Esophagus muscularis mucosa (tissue), 4 donors: ENCODE results near the gene ZNF316. TPM values are rescaled to one million over a fixed set of nuclear protein-coding genes. Genes with fewer than 3 reads are reported as not detected.

Experiments
- DNase-seq: peaks from one replicate; pipeline ENCODE4 v3.0.0-alpha.2; 2017; ENCODE audit errors: extremely low spot score
- H3K27ac ChIP-seq, 4 donors: fragments of 200-600 bp; sonication (generic); replicated peaks in 1 of 4; 1 replicate in 3 of 4; 2 replicates in 1 of 4; pipeline ENCODE4 v1.5.1; 2016 to 2019; ENCODE audit warnings: mild to moderate bottlenecking in 1 of 4
- H3K27me3 ChIP-seq, 4 donors: fragments of 200-600 bp; sonication (generic); one replicate each; pipeline versions ENCODE4 v1.5.1 to v1.6.0; 2016 to 2019
- H3K36me3 ChIP-seq, 4 donors: fragments of 200-600 bp; sonication (generic); one replicate each; pipeline ENCODE4 v1.5.1; 2016 to 2019
- H3K4me1 ChIP-seq, 4 donors: fragments of 200-600 bp; sonication (generic); one replicate each; pipeline ENCODE4 v1.5.1; 2016 to 2019
- H3K4me3 ChIP-seq, 4 donors: fragments of 200-600 bp; sonication (generic); 1 replicate in 2 of 4; 2 replicates in 2 of 4; pipeline ENCODE4 v1.5.1; 2016 to 2019; ENCODE audit warnings: mild to moderate bottlenecking in 4 of 4, moderate library complexity in 1 of 4
- H3K9me3 ChIP-seq, 4 donors: fragments of 200-600 bp; sonication (generic); 1 replicate in 3 of 4; 2 replicates in 1 of 4; pipeline ENCODE4 v1.5.1; 2016 to 2019
- EP300 ChIP-seq: sonication (generic); formaldehyde crosslinking; IDR thresholded peaks from one replicate; pipeline ENCODE4 v1.6.1; 2017; ENCODE audit warnings: antibody characterized with exemption
- POLR2A ChIP-seq: fragments of 450-650 bp; IDR thresholded peaks from one replicate; pipeline ENCODE4 v1.6.1; 2017; ENCODE audit warnings: antibody characterized with exemption, moderate library complexity, mild to moderate bottlenecking, low read depth
- POLR2AphosphoS5 ChIP-seq, 2 donors: sonication (generic); formaldehyde crosslinking; IDR thresholded peaks; one replicate each; pipeline ENCODE4 v1.6.1; 2017; ENCODE audit warnings: antibody characterized with exemption in 2 of 2
- WGBS: methylation state at CpG from one replicate; pipeline ENCODE4 v1.1.5; 2018; 5-methylcytosine and 5-hydroxymethylcytosine counted together
- intact Hi-C: fragments of 100-400 bp; cut with DNase I; formaldehyde crosslinking; loops from one replicate; pipeline ENCODE4 v1.15.1; 2023
- total RNA-seq, 4 donors: library from RNA; depleted of rRNA; stranded (reverse); fragments of >200 nt; gene quantifications; one replicate each; pipeline versions ENCODE4 v1.1.0 to v1.2.1, GENCODE V29; 2016
- TF ChIP-seq, protein P1 (sequence below), 3 experiments: fragments of 200-600 bp in 2 of 3; fragments of 450-650 bp in 1 of 3; sonication (generic) in 2 of 3; IDR thresholded peaks; one replicate each; pipeline ENCODE4 v1.5.1; 2017 to 2019; ENCODE audit warnings: antibody characterized with exemption in 3 of 3, mild to moderate bottlenecking in 2 of 3, moderate library complexity in 1 of 3

The ZNF316 gene
- total RNA-seq, 4 donors from 2014 or later: 24.0 to 38.9 (median 30.8) TPM

DNA sequence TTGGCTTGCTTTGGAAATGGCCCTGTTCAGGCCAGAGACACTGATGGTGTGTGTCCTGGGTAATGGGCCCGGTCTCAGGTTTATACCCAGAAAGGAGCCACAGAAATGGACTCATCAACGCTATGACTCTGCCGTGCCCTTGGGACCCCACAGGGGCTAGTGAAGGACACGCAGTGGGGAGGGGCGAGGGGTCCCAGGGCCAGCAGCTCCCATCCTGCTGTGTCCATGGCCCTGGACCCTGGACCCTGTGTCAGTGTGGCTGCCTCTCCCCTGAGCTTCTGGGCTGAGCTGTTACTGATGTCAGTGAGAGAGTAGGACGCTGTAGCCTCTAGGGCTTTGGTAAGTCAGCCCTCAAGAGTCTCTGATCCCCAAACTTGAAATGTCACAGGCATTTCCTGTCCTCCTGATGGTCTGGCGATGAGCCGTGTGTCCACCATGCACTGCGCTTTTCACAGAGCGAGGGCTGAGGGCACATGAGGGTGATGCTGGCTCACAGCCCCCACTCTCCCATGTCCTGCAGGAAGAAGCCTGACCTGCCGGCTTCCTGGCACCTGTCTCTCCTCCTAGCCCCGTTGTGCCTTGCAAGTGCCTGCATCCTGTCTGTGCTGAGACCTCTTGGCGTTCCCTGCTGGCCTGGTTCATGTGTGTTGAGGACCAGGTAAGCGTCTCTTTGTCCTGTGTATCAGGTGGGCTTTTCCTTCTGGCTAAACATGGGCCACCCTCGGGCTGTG, 4.4 kb downstream of the ZNF316 start:
- H3K4me3 ChIP-seq: no peak overlapping the region
- H3K9me3 ChIP-seq: no peaks in the 10 kb centered on the region
- WGBS: 83% methylated on average over 7 of the region's 15 CpGs
- intact Hi-C loops: no loop called here
- no peaks in the 10 kb centered on the region for H3K27me3 ChIP-seq
- H3K4me1 ChIP-seq: peaks cover 10 to 38% (median 31%) of the 10 kb centered on the region in 4 donors
- peaks cover 28 to 72% (median 56%) of the 10 kb centered on the region in 4 donors for H3K36me3 ChIP-seq
- TF ChIP-seq EP300 (no peak), POLR2AphosphoS5 (IDR thresholded peaks at IDR 0.05) (no peak), POLR2A (no peak)
- TF ChIP-seq, protein P1, sequence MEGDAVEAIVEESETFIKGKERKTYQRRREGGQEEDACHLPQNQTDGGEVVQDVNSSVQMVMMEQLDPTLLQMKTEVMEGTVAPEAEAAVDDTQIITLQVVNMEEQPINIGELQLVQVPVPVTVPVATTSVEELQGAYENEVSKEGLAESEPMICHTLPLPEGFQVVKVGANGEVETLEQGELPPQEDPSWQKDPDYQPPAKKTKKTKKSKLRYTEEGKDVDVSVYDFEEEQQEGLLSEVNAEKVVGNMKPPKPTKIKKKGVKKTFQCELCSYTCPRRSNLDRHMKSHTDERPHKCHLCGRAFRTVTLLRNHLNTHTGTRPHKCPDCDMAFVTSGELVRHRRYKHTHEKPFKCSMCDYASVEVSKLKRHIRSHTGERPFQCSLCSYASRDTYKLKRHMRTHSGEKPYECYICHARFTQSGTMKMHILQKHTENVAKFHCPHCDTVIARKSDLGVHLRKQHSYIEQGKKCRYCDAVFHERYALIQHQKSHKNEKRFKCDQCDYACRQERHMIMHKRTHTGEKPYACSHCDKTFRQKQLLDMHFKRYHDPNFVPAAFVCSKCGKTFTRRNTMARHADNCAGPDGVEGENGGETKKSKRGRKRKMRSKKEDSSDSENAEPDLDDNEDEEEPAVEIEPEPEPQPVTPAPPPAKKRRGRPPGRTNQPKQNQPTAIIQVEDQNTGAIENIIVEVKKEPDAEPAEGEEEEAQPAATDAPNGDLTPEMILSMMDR (IDR thresholded peaks at IDR 0.05): no peak
- DNase-seq: no peak
- H3K27ac ChIP-seq: no peak overlapping the region

DNA sequence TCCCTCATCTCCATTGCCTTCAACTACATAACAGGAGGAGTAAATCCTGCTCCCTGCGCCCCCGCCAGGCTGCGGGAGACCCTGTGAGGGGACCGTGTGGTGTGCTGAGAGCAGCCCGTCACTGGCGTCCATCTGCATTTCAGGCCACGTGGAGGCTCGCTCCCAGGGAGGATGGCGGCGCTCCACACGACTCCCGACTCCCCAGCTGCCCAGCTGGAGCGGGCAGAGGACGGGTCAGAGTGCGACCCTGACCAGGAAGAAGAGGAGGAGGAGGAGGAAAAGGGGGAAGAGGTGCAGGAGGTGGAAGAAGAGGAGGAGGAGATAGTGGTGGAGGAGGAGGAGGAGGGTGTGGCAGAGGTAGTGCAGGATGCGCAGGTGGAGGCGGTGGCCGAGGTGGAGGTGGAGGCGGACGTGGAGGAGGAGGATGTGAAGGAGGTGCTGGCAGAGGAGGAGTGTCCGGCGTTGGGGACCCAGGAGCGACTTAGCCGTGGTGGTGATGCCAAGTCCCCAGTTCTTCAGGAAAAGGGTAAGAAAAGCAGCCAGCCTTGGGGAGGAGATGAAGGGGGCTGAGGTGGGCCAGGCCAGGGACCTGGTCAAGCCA, 5.2 kb downstream of the ZNF316 start:
- Histone ChIP-seq H3K27me3 (no peaks in the 10 kb centered on the region), H3K27ac (no peak overlapping the region), H3K9me3 (no peaks in the 10 kb centered on the region), H3K4me3 (no peak overlapping the region), H3K4me1 (peaks cover 6 to 34% (median 27%) of the 10 kb centered on the region in 4 donors), H3K36me3 (peaks cover 28 to 81% (median 64%) of the 10 kb centered on the region in 4 donors)
- TF ChIP-seq, protein P1 (IDR thresholded peaks at IDR 0.05): no peak
- intact Hi-C loops: no loop called here
- DNase-seq: no peak
- 94% methylated on average over 24 of the region's 24 CpGs for WGBS

DNA sequence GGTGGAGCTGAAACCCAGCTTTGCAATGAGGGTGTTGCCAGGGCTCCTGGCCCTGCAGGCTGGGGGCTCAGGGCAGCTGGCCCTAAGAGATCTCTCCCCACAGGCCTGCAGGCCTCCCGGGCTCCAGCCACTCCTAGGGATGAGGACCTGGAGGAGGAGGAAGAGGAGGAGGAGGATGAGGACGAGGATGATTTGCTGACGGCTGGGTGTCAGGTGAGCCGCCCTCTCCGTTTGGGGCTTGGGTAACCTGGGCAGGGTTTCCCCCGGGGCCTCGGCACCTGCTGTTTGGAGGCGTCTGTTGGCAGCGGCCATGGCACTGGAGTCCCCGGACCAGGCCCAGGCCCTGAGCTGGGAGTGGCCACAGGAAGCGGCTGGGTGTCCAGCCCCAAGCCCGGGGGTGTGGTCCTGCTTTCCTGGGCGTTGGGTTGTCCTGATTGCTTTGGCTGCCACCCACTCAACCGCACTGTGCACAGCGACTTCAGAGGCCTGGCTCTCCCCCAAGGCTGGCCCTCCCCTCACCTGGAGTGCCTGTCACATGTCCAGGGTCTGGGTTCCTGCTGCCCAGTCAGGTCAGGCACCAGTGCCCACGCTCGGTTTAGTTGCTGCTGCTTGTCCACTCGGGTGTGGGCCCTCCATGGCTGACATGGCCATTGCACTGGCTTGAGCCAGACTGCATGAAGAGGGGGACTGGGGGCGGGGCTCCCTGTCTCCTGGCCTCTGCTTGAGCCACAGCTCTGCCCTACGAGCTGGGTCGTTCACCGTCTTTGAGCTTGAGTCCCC, 5.9 kb downstream of the ZNF316 start:
- intact Hi-C loops: no loop called here
- H3K36me3 ChIP-seq: peaks cover 28 to 88% (median 71%) of the 10 kb centered on the region in 4 donors
- no peak for DNase-seq
- H3K27ac ChIP-seq: no peak overlapping the region
- H3K4me3 ChIP-seq: no peak overlapping the region
- no peaks in the 10 kb centered on the region for H3K9me3 ChIP-seq
- no peak for TF ChIP-seq EP300
- H3K27me3 ChIP-seq: no peaks in the 10 kb centered on the region
- 83% methylated on average over 9 of the region's 22 CpGs for WGBS
- H3K4me1 ChIP-seq: peaks cover 6 to 29% (median 22%) of the 10 kb centered on the region in 4 donors

DNA sequence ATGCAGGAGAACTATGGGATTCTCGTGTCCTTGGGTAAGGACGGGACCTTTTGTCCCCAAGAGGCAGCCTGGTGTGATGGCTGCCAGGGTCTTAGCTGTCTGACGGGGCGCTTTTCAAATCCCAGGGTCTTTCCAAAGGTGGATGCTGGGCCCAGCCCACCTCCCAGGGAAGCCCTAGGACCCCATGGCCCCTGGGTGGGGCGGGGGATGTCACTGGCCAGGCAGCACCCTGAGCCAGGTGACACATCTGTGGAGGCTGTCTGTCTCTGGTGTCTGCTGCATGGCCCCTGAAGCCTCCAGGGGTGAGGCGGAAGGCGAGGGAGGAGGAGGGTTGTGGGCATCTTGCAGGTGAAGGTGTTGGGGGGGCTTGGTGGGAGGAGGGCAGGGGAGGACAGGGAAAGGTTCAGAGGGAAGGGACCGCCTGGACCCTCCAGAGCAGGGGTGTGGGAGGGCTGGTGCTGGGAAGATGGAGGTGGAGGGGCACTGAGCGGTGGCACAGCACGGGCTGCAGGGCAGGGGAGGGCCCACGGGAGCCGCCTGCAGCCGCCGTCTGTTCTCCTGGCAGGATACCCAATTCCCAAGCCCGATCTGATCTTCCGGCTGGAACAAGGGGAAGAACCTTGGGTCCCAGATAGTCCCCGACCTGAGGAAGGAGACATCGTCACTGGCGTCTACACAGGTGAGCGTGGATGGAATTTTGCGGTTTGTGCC, 7.0 kb downstream of the ZNF316 start:
- H3K27ac ChIP-seq: no peak overlapping the region
- H3K9me3 ChIP-seq: no peaks in the 10 kb centered on the region
- no peaks in the 10 kb centered on the region for H3K27me3 ChIP-seq
- WGBS: 90% methylated on average over 17 of the region's 21 CpGs
- DNase-seq: no peak
- intact Hi-C loops: no loop called here
- peaks cover 28 to 98% (median 79%) of the 10 kb centered on the region in 4 donors for H3K36me3 ChIP-seq
- H3K4me1 ChIP-seq: peaks cover 0 to 19% (median 12%) of the 10 kb centered on the region in 4 donors
- TF ChIP-seq, protein P1 (IDR thresholded peaks at IDR 0.05): no peak
- TF ChIP-seq POLR2A: no peak
- TF ChIP-seq EP300: no peak
- no peak for TF ChIP-seq POLR2AphosphoS5 (IDR thresholded peaks at IDR 0.05)
- no peak overlapping the region for H3K4me3 ChIP-seq
